Caco-2 (cell line): ENCODE results near the gene GABPB1. TPM values are rescaled to one million over a fixed set of nuclear protein-coding genes. Genes with fewer than 3 reads are reported as not detected.

Experiments
- BruUV-seq: library from RNA; stranded (reverse); fragments of 400-500 nt; replicated peaks from 2 replicates; lab custom pipeline; 2021; lab: Mats Ljungman, UMichigan
- CTCF ChIA-PET: fragments of 300-600 bp; sonication (Branson Sonifier 250); formaldehyde crosslinking; loops from one replicate; lab custom pipeline; 2022; ENCODE audit warnings: antibody characterized with exemption; lab: Charles Lee
- POLR2A ChIA-PET: fragments of 300-600 bp; sonication (Branson Sonifier 250); formaldehyde crosslinking; loops from one replicate; lab custom pipeline; 2022; ENCODE audit warnings: antibody characterized with exemption; lab: Charles Lee
- DNase-seq, 2 experiments: peaks; one replicate each; pipeline versions ENCODE4 v3.0.0 to v3.0.0-alpha.2; 2020 to 2022
- H3K27me3 ChIP-seq: replicated peaks from 2 replicates; pipeline ENCODE4 v1.6.0; 2011; ENCODE audit warnings: low read length; ENCODE audit not compliant: control insufficient read depth, insufficient read depth
- H3K36me3 ChIP-seq: 2 replicates; pipeline ENCODE4 v1.5.1; 2011; ENCODE audit warnings: low read length; ENCODE audit not compliant: control insufficient read depth, insufficient read depth
- H3K4me1 ChIP-seq: fragments of 250-450 bp; sonication (Bioruptor Pico); 2 replicates; pipeline ENCODE4 v1.5.1; 2020; ENCODE audit warnings: mild to moderate bottlenecking
- H3K4me3 ChIP-seq: 2 replicates; pipeline ENCODE4 v1.5.1; 2011; ENCODE audit warnings: low read depth, mild to moderate bottlenecking, control low read depth, low read length
- H3K9me3 ChIP-seq: fragments of 250-450 bp; sonication (Bioruptor Pico); 2 replicates; pipeline ENCODE4 v1.5.1; 2020; ENCODE audit warnings: mild to moderate bottlenecking, moderate library complexity
- H3K27ac Mint-ChIP-seq: one replicate; pipeline ENCODE4 v1.8.0; 2022; ENCODE audit warnings: mixed read lengths; ENCODE audit not compliant: unreplicated experiment
- H3K27me3 Mint-ChIP-seq: one replicate; pipeline ENCODE4 v1.8.0; 2022; ENCODE audit warnings: mixed read lengths; ENCODE audit not compliant: insufficient read depth, unreplicated experiment
- H3K36me3 Mint-ChIP-seq: one replicate; pipeline ENCODE4 v1.8.0; 2022; ENCODE audit warnings: mild to moderate bottlenecking, mixed read lengths; ENCODE audit not compliant: insufficient read depth, unreplicated experiment
- H3K4me1 Mint-ChIP-seq: one replicate; pipeline ENCODE4 v1.8.0; 2022; ENCODE audit warnings: low read depth, mixed read lengths; ENCODE audit not compliant: unreplicated experiment
- H3K4me3 Mint-ChIP-seq: one replicate; pipeline ENCODE4 v1.8.0; 2022; ENCODE audit warnings: mild to moderate bottlenecking, moderate library complexity, mixed read lengths; ENCODE audit not compliant: unreplicated experiment
- H3K9me3 Mint-ChIP-seq: one replicate; pipeline ENCODE4 v1.8.0; 2022; ENCODE audit warnings: mixed read lengths; ENCODE audit not compliant: unreplicated experiment
- intact Hi-C: fragments of 100-400 bp; cut with micrococcal nuclease; formaldehyde crosslinking; loops from one replicate; pipeline ENCODE4 v1.10.0; 2022; ENCODE audit not compliant: unreplicated experiment
- total RNA-seq: library from RNA; stranded (reverse); gene quantifications from 2 replicates; pipeline ENCODE4 v1.2.3, GENCODE V29; 2022
- TF ChIP-seq, protein P1 (sequence below), 2 experiments: fragments of 200-600 bp in 1 of 2; IDR thresholded peaks; 1 replicate in 1 of 2; 2 replicates in 1 of 2; pipeline versions ENCODE4 v1.5.1 to v1.8.0; 2011 to 2022; ENCODE audit warnings: antibody characterized with exemption in 1 of 2, control low read depth in 1 of 2, inconsistent platforms in 1 of 2, low read depth in 1 of 2, low read length in 1 of 2, mild to moderate bottlenecking in 1 of 2, moderate library complexity in 1 of 2; ENCODE audit not compliant: insufficient read depth in 1 of 2, severe bottlenecking in 1 of 2, unreplicated experiment in 1 of 2

The GABPB1 gene
- total RNA-seq, 1 experiment from 2014 or later: 44.7 TPM

DNA sequence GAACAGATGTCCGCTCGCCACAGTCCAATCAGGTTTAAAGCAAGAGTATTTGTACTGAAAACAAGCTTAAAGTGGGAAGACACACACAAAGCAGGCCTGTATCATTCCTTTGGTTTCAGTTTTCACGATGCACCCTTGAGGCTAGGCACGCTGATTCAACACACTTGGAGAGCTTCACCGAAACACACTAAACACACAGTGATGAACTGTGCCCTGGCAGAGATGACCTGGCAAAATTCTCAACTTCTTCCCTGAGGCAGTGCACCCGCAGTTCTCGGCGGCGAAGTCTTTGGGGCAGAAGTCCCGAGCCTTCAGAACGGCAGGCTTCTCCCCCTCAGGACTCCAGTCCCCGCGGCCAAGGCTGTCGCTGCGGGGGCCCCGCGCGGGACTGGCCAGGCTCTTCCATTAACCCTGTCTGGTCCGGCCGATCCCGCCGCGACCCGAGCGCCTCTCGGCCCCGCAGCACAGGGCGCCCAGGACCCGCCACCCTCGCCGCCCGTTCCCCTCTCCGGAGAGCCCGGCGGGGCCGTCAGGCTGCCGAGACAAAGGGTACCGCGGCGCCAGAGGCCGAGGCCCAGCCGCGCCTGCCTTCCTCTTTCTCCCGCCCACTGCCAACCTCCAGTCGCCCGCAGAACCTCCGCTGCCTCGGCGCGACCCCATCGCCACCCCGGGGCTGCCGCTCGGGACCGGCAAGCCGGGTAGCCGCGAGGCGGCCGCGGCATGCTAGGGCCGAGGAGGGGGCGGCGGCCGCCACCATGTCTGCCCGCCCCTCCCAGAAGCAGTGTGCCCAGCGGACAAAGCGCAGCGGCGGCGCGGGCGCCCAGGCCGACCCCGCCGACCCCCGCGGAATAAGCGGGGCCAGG, 792 bp downstream of the GABPB1 start:
- H3K9me3 ChIP-seq: no peaks in the 10 kb centered on the region
- BruUV-seq: no TSS peak

DNA sequence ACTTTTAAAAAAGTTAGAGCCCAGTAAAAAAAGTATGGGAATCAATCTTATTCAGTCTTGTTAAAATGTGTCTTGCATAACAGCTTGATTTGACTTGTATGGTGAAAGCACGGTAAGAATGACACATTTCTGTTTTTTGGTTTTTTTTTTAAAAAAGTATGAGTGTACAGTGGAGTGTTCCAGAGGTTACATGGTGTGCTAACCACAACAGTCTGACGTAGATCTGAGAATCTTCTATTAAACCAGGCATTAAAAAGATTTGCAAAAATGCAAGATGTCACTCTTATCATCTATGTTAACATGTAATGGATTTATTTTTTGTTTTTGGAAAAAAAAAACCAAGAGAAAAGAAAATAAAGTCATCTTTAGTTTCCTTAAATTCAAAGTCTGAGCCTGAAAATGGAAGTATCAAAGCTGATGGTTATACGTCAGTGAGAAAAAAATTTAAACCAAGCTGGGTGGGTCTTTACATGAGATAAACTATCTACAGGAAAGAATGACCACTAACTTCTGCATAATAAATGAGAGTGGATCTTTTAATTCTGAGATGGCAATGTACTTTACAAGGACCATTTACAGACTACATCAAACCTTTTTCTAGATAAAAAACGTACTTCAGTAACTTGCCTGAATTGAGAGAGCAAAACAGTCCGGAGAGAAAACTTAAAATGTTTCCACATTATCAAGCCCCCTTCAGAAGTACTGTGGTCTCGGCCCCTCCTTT, 1.6 kb downstream of the GABPB1 start:
- peak overlapping the region; percentile 93 for H3K4me3 Mint-ChIP-seq
- Histone ChIP-seq H3K9me3 (no peaks in the 10 kb centered on the region), H3K4me1 (peaks cover 16% of the 10 kb centered on the region), H3K27me3 (no peaks in the 10 kb centered on the region), H3K36me3 (no peaks in the 10 kb centered on the region; the same call in 1 of the 2 replicates), H3K4me3 (peak overlapping the region; percentile 91)
- no peak for DNase-seq
- peaks cover 28% of the 10 kb centered on the region for H3K4me1 Mint-ChIP-seq
- H3K36me3 Mint-ChIP-seq: peaks cover 51% of the 10 kb centered on the region
- H3K27me3 Mint-ChIP-seq: no peaks in the 10 kb centered on the region
- no peaks in the 10 kb centered on the region for H3K9me3 Mint-ChIP-seq
- TF ChIP-seq, protein P1, sequence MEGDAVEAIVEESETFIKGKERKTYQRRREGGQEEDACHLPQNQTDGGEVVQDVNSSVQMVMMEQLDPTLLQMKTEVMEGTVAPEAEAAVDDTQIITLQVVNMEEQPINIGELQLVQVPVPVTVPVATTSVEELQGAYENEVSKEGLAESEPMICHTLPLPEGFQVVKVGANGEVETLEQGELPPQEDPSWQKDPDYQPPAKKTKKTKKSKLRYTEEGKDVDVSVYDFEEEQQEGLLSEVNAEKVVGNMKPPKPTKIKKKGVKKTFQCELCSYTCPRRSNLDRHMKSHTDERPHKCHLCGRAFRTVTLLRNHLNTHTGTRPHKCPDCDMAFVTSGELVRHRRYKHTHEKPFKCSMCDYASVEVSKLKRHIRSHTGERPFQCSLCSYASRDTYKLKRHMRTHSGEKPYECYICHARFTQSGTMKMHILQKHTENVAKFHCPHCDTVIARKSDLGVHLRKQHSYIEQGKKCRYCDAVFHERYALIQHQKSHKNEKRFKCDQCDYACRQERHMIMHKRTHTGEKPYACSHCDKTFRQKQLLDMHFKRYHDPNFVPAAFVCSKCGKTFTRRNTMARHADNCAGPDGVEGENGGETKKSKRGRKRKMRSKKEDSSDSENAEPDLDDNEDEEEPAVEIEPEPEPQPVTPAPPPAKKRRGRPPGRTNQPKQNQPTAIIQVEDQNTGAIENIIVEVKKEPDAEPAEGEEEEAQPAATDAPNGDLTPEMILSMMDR (IDR thresholded peaks at IDR 0.05; ENCODE audit: insufficient read depth in 1 of 2, low read depth in 1 of 2, low read length in 1 of 2, severe bottlenecking in 1 of 2, unreplicated experiment in 1 of 2): no peak
- intact Hi-C loops: no loop called here
- H3K27ac Mint-ChIP-seq: peak overlapping the region; percentile 97
- BruUV-seq: TSS peak; percentile 42
- ChIA-PET CTCF (no interaction called here), POLR2A (interaction anchor here (0.9 to 1.0 kb wide), 3 partner anchors 8 to 71 kb away, joined by 3 read pairs; partner anchors contain the start of gene USP8)

More for the DNA sequence above, 792 bp downstream of the GABPB1 start:
- intact Hi-C loops: no loop called here
- no peaks in the 10 kb centered on the region for H3K9me3 Mint-ChIP-seq
- peaks cover 16% of the 10 kb centered on the region for H3K4me1 ChIP-seq
- TF ChIP-seq, protein P1 (IDR thresholded peaks at IDR 0.05; ENCODE audit: insufficient read depth in 1 of 2, low read depth in 1 of 2, low read length in 1 of 2, severe bottlenecking in 1 of 2, unreplicated experiment in 1 of 2): no peak
- H3K4me3 Mint-ChIP-seq: peak overlapping the region; percentile 93
- DNase-seq: peak; percentile 52 to 55
- peaks cover 28% of the 10 kb centered on the region for H3K4me1 Mint-ChIP-seq
- peak overlapping the region; percentile 91 for H3K4me3 ChIP-seq
- H3K27ac Mint-ChIP-seq: peak overlapping the region; percentile 97
- ChIA-PET CTCF (no interaction called here), POLR2A (interaction anchor here (0.9 to 1.5 kb wide), 6 partner anchors 9 to 553 kb away, joined by 3 to 21 read pairs (median 3); partner anchors contain the start of gene USP8)
- H3K36me3 Mint-ChIP-seq: peaks cover 51% of the 10 kb centered on the region
- H3K27me3 ChIP-seq: no peaks in the 10 kb centered on the region
- no peaks in the 10 kb centered on the region; the same call in 1 of the 2 replicates for H3K36me3 ChIP-seq
- no peaks in the 10 kb centered on the region for H3K27me3 Mint-ChIP-seq

DNA sequence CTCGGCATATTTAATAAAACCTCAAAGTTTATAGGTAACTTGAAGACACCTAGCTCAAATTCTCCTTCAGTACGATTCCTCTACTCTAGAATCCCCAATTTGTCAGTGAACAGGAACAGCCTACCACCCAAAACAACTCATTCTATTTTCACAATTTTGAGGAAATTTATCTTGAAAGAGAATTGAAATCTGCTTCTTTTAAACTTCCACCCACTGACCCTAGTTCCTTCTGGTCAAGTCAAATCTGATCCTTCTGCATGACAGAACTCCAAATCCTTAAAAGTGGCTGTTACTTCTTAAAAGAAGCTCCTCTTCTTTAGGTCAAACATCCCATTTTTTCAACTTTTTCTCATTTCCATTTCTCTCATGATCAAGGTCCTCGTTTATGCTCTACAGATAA, 4.4 kb downstream of the GABPB1 start:
- no peak overlapping the region for H3K4me3 Mint-ChIP-seq
- H3K4me1 ChIP-seq: peaks cover 15% of the 10 kb centered on the region
- H3K4me3 ChIP-seq: no peak overlapping the region
- no peaks in the 10 kb centered on the region for H3K36me3 ChIP-seq
- peaks cover 17% of the 10 kb centered on the region for H3K4me1 Mint-ChIP-seq
- H3K36me3 Mint-ChIP-seq: peaks cover 33% of the 10 kb centered on the region
- CTCF ChIA-PET: no interaction called here
- no peak overlapping the region for H3K27ac Mint-ChIP-seq
- no TSS peak for BruUV-seq
- intact Hi-C loops: no loop called here
- no peaks in the 10 kb centered on the region for H3K9me3 ChIP-seq
- H3K27me3 Mint-ChIP-seq: no peaks in the 10 kb centered on the region
- no peaks in the 10 kb centered on the region for H3K27me3 ChIP-seq
- no peak for DNase-seq
- H3K9me3 Mint-ChIP-seq: no peaks in the 10 kb centered on the region
- POLR2A ChIA-PET: no interaction called here
- TF ChIP-seq, protein P1 (IDR thresholded peaks at IDR 0.05; ENCODE audit: insufficient read depth in 1 of 2, low read depth in 1 of 2, low read length in 1 of 2, severe bottlenecking in 1 of 2, unreplicated experiment in 1 of 2): no peak
